ENCODE results near the gene RPL10.
A peak's percentile ranks its signal among the peaks of the same experiment; 100 is the strongest.
"Not testable (repeated sequence)": the region's sequence is repeated elsewhere in the genome, so short reads cannot be mapped to it uniquely, and the experiment has no call there.

The RPL10 gene

DNA sequence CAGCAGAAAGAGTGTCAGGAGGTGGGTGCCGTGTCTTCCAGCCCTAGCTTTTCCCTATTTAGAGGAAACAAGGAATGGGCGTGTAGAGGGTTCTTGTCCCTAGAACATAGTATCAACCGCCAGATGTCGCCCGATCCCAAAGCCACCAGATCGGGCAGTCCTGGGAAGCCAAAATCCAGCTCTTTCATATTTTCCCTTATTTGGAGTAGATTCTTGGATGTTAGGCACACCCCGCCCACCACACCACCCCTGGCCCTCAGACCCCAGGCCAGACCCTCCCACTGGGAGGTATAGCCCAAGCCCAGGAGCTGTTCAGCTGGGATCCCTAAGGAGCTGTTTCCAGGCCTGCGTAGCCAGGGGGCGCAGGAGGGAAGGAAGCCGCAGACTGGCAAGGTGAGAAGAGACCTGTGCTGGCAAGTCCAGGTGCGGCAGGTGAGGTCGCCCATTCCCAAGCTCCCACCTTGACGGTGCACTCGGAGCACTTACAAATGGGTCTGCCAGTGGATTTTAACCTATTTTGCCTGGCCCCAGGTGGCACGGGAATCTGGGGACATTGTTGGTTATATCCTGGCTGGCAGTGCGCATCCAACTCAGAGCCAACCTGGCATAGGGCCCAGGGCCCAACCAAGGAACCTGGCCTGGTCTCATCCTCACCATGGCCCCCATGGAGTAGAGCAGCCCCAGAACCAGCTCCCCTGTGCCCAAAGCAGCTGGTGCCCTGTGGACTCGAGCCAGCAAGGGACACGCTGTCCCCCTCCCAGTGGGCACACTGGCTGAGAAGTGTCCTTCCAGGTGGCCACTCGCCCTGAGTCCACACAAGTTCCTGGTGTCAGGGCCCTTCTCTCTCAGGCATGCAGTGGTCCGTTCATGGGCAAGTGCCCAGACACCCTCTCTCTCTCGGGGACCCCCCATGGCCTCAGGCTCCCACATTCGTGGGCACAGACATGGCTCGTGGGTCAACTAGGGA, 24.6 kb upstream of the RPL10 start:
- DNase-seq = peak; percentile 74
- in situ Hi-C loops (cut with HindIII; ENCODE audit: low pct_ligation_motif_present, low pct_unique_long_range_greater_than_20kb, low sequenced_read_pairs) = no loop called here

DNA sequence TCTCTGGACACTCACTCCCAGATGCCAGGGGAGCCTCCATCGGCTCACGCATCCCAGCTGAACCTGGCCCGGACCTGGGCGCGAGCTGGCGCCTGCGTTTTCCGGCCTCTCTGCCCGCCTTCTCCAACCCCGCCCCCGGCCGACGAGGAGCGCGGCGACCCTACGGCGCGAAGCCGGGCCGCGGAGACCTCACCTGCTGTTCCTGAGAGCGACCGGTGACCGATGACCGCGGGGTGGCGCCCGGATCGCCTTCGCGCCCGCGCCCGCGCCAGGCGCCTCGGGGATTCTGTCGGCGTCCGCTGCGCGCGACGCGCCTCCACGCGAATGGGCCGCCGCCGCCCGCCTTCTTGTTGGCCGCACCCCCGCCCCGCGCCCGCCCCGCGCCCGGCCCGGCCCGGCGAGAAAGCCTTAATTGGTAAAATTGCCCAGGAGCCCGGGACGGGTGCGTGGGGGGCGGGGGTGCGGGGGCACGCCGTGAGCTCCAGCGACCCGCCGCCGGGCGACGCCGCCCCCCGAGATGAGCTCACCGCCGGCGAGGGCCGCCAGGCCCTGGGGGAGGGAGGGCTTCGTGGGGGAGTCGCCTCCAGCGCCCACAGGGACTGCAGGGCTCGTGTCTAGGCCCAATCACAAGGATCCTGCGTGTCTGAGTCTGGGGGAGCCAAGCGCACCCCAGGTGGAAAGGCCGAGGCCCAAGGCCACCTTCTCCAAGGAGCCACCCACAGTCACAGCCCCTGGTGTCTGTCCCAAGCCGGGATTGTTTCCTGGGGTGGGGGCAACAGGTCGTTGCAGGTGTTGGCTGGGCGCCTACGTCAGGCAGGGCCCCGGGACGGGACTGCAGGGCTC, 23.6 kb upstream of the RPL10 start, which contains the start of gene FLNA:
Gene FLNA (minus strand): TSS at position 322 of the 843 bp plus-strand sequence. CDS start 3,389 bp downstream, outside the sequence.
- DNase-seq = no peak
- in situ Hi-C loops (cut with HindIII; ENCODE audit: low pct_ligation_motif_present, low pct_unique_long_range_greater_than_20kb, low sequenced_read_pairs) = no loop called here

DNA sequence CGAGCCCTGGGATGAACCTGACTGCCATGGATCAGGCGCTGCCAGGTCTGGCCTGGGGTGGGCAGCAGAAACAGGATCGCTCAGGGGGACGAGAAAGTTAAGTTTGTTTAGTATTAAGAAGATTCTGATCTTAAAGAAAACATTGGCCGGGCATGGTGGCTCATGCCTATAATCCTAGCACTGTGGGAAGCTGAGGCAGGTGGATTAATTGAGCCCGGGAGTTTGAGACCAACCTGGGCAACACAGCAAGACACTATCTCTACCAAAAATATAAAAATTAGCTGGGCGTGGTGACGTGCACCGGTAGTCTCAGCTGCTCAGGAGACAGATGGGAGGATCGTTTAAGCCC, 23.0 kb upstream of the RPL10 start:
- in situ Hi-C loops (cut with HindIII; ENCODE audit: low pct_ligation_motif_present, low pct_unique_long_range_greater_than_20kb, low sequenced_read_pairs) = no loop called here
- no peak for DNase-seq

DNA sequence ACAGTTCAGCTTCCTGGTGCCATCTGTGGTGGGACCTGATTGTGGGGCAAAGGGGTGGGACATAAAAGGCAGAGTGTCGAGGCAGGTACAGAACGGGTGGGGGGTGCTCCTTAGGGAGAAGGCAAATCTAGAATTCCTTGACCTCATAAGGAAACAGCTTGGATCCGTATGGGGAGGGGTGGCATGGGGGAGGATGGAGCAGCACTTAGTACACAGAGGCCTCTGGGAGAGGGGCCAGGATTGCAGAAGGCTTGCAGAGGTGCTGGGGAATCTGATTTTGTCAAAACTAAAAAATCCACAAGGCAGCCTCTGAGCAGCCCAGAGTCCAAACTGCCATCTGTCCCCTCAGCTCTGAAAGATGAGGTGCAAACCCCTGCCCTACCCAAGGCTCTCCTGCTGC, 21.4 kb upstream of the RPL10 start:
- DNase-seq = no peak
- in situ Hi-C loops (cut with HindIII; ENCODE audit: low pct_ligation_motif_present, low pct_unique_long_range_greater_than_20kb, low sequenced_read_pairs) = no loop called here

DNA sequence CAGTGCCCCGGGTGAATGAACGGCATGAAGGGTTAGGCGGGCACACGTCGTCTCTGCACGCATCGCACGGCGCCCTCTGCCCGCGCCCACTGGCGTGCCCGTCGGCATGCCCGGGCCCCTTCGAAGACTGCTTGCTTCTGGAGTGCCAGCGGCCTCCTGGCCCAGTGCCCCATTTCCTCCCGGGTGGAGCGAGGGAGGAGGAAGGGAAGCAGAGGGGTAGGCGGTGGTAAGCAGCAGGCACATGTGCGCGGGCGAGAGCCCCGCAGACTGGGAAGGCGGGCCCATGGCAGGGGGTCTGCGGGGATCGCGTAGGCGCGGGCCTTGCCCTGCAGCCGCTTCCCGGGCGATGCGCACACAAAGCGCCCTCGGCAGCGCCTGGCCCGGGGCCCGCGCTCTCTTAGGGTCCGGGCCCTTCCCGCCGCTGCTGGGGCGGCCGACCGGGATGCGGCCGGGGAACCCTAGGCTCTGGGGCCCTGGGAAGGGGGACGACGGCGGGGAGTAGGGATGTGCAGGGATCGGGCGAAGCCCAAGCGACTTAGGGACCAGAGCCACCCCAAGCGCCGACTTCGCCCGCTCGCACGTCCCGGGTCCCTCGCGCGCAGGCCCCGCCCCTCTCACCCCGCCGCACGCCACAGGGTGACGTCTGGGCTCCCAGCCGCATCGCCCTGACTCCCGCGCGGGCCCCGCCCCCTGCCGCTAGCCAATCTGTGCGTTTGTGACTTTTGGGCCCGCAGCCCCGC, 19.9 kb upstream of the RPL10 start:
- peak; percentile 49 for DNase-seq
- in situ Hi-C loops (cut with HindIII; ENCODE audit: low pct_ligation_motif_present, low pct_unique_long_range_greater_than_20kb, low sequenced_read_pairs) = no loop called here

DNA sequence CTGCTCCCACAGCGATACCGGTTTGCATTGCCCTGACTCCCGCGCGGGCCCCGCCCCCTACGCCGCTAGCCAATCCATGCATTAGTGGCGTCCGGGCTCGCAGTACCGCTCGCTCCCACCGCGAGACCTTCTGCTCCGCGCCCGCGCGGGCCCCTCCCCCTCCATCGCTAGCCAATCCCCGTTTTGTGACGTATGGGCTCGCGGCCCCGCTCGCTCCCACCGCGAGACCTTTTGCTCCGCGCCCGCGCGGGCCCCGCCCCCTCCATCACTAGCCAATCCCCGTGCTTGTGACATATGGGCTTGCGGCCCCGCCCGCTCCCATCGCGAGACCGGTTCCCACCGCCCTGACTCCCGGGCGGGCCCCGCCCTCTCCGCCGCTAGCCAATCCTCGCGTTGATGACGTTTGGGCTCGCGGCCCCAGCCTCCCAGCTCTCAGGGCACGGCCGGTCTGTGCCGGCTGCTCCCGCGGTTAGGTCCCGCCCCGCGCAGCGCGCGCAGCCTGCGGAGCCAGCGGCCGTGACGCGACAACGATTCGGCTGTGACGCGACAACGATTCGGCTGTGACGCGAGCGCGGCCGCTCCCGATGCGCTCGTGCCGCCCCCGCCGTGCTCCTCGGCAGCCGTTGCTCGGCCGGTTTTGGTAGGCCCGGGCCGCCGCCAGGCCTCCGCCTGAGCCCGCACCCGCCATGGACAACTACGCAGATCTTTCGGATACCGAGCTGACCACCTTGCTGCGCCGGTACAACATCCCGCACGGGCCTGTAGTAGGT, 19.2 kb upstream of the RPL10 start, which contains the start of gene EMD:
Gene EMD (plus strand): TSS at position 497 of the 770 bp plus-strand sequence. CDS start 190 bp downstream, at position 687.
- in situ Hi-C loops (cut with HindIII; ENCODE audit: low pct_ligation_motif_present, low pct_unique_long_range_greater_than_20kb, low sequenced_read_pairs) = no loop called here

DNA sequence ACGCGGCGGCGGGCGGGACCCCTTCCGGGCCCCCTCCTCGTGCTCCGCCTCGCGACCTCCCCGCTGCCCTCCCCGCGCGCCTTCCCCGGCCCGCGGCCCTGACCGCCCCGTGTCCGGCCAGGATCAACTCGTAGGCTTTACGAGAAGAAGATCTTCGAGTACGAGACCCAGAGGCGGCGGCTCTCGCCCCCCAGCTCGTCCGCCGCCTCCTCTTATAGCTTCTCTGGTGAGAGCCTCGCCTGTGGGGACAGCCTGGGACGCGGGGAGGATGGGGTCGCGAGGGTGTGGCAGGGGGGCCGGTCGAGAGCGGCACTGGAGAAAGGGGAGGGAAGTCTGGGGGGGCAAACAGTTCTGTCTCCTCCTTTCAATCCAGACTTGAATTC, 18.6 kb upstream of the RPL10 start:
- no peak for DNase-seq
- in situ Hi-C loops (cut with HindIII; ENCODE audit: low pct_ligation_motif_present, low pct_unique_long_range_greater_than_20kb, low sequenced_read_pairs) = no loop called here

More for the DNA sequence above, 19.2 kb upstream of the RPL10 start, which contains the start of gene EMD:
- peak; percentile 90 for DNase-seq

DNA sequence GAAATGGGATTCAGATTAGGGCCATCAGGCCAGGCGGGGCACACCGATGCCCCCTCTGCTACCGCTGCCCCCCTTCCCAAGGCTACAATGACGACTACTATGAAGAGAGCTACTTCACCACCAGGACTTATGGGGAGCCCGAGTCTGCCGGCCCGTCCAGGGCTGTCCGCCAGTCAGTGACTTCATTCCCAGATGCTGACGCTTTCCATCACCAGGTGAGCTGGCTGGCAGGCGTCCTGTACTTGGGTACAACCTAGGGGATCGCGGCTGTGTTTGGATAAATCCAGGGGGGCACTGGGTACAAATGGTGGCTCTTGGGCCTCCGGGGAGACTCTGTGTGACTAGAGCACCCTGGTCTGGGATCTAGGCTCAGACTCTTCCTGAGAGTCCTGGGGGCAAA, 18.0 kb upstream of the RPL10 start:
- in situ Hi-C loops (cut with HindIII; ENCODE audit: low pct_ligation_motif_present, low pct_unique_long_range_greater_than_20kb, low sequenced_read_pairs) = no loop called here
- no peak for DNase-seq

DNA sequence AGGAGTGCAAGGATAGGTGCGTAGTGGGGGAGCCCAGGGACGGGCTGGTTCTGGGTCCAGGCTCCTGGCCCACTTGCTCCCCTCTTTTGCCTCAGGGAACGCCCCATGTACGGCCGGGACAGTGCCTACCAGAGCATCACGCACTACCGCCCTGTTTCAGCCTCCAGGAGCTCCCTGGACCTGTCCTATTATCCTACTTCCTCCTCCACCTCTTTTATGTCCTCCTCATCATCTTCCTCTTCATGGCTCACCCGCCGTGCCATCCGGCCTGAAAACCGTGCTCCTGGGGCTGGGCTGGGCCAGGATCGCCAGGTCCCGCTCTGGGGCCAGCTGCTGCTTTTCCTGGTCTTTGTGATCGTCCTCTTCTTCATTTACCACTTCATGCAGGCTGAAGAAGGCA, 17.4 kb upstream of the RPL10 start:
- in situ Hi-C loops (cut with HindIII; ENCODE audit: low pct_ligation_motif_present, low pct_unique_long_range_greater_than_20kb, low sequenced_read_pairs) = no loop called here

DNA sequence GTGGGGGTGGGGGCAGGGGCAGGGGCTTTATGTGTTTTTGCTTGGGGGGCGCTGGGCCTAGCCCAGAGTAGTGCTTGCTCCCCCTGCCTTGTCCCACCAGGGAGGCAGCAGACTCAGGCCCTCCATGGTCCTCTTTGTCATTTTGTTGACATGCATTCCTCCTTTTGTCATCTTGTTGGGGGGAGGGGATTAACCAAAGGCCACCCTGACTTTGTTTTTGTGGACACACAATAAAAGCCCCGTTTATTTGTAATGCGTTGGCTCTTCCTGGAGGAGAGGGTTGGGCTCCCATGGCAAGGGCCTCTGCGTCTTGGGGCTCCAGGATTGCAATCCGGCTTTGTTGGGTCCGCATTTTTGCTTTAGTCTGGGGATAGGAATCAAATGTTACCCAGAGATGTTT, 16.9 kb upstream of the RPL10 start:
- no peak for DNase-seq

More for the DNA sequence above, 17.4 kb upstream of the RPL10 start:
- no peak for DNase-seq

DNA sequence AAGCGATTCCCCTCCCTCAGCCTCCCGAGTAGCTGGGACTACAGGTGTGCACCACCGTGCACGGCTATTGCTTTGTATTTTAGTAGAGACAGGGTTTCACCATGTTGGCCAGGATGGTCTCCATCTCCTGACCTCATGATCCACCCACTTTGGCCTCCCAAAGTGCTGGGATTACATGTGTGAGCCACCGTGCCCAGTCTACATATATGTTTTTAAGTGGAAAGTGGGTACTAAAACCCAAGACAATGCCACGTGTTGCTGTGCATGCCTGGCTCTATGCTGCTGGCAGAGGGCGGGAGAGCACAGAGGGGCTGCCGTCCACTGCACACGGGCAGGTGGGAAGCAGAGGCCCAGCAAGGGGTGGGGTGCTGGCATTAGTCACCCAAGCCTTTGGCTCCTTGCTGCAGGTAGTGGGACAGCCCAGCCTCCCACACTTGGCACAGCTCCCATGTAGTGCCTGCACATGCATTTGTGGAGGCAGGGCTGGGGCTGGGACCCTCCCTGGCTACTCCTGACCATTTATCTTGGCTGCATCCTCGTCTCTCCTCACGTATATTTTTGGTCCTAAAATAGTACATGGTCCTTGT, 15.6 kb upstream of the RPL10 start:
- no peak for DNase-seq
- in situ Hi-C loops (cut with HindIII; ENCODE audit: low pct_ligation_motif_present, low pct_unique_long_range_greater_than_20kb, low sequenced_read_pairs) = no loop called here

More for the DNA sequence above, 16.9 kb upstream of the RPL10 start:
- in situ Hi-C loops (cut with HindIII; ENCODE audit: low pct_ligation_motif_present, low pct_unique_long_range_greater_than_20kb, low sequenced_read_pairs) = no loop called here

DNA sequence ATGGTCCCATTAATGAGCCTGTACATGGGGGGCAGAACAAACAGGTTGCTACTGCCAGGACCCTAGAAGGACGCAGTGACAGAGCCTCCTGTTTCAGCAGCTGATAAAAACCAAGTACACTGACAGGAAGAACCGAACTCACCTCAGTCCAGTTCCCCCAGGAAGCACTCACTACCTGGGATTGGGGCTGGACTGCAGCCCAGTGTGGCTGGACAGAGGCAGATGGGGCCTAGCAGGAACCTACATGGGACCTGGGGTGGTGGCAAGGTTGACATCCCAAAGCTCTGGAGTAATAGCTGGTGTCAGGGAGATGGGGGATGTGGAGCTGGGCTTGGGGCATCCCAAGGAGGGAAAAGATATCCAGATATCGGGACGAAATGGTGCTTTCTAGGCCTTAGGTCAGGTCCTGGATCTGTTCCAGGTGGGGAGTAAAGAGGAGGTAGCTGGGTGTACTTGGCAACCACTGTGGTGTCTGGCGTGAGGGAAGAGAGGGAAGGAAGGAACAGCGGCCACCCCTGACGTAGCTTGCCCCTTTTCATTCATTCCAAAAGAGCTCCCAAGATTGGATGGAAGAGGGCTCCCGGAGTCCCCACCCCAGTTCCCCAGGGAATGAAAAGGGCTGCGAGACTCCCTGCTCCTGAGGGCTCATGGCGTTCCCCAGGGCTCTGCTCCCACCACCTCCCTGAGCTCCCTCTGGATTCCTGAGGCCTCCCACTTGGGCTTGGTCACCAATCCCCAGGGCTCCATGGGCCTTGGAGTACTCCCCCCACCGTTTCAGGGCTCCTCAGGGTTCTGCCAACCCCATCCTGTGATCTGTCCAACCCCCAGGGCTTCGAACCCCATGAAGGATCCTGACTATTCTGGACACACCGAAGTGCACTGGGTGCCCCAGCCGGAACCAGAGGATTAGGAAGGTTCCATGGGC, 14.6 kb upstream of the RPL10 start:
- no peak for DNase-seq
- in situ Hi-C loops (cut with HindIII; ENCODE audit: low pct_ligation_motif_present, low pct_unique_long_range_greater_than_20kb, low sequenced_read_pairs) = no loop called here

DNA sequence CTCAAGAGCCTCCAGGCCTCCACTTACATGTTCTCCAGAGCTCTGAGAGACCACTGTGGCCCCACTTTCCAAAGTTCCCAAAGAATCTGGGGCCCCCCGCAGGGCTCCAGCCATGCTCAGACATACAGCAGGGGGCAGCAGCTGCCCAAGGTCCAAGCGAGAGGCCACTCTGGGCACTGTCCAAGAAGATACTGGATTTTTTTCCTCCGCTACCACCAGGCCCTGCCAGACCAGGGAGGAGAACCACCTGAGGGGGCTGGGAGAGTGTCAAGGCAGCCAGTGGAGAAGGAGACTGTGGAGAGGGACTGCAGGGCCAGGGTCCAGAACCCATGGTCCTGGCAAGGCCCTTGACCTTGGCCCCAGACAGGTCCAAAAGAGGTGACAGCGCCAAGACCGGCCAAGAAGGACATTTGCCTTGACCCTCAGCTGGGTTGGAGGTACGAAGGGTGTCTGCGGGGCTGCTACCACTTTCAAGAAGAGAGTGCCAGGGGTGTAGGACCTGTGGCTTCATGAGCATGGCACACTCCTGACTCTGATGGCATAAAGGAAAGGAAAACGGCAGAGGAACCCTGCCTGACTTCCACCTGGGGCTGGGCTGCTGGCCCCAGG, 13.8 kb upstream of the RPL10 start:
- DNase-seq = no peak
- in situ Hi-C loops (cut with HindIII; ENCODE audit: low pct_ligation_motif_present, low pct_unique_long_range_greater_than_20kb, low sequenced_read_pairs) = no loop called here

DNA sequence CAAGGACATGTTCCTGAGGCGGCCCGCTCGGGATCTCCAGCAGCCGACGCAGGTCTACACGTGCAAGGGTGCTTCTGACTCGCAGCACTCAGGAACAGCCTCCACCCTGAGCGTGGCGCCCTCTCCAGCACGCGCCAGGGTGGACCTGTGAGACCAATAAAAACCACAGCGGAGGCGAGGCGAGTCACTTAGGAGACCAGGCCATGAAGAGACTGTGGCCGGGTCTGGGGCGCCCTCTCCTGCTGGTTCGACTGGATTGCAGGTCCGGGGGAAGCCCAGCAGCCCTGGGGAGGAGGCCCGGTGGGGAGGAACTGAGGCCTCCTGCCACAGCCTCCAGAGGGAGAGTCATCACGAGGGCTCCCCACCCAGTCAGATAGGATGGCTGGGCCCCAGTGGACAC, 10.1 kb upstream of the RPL10 start:
- DNase-seq; in situ Hi-C loops (cut with HindIII; ENCODE audit: low pct_ligation_motif_present, low pct_unique_long_range_greater_than_20kb, low sequenced_read_pairs): not testable (repeated sequence)

DNA sequence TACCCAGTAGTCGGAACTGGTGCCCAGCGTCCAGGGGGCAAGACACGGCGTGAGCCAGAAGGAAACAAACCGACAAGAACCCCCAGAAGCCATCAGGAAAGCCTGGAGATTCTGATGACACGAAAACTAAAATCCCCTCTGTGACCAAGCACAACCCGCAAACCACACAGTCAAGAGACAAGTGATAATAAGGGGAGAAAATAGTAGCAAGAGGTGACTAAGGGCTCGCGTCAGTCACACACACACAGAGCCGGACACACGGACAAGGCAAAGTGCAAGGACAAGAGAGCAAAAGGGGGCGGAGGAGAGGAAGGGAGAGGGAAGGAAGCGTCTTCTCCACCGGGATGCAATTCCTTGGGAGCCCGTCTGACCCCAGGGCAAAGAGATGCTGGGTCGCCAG, 9.5 kb upstream of the RPL10 start:
- in situ Hi-C loops (cut with HindIII; ENCODE audit: low pct_ligation_motif_present, low pct_unique_long_range_greater_than_20kb, low sequenced_read_pairs); DNase-seq: not testable (repeated sequence)

Measured in ACHN (cell line).